Measurements from ENCODE around the gene BAG3. TPM values are rescaled to one million over a fixed set of nuclear protein-coding genes. Genes with fewer than 3 reads are reported as not detected.
A peak's percentile ranks its signal among the peaks of the same experiment; 100 is the strongest.
"Not testable (repeated sequence)": the region's sequence is repeated elsewhere in the genome, so short reads cannot be mapped to it uniquely, and the experiment has no call there.

The BAG3 gene
- 26.5 and 27.3 TPM in 2 replicates for total RNA-seq (2014; rRNA removed)
- polyA plus RNA-seq (2012), result 55.1 TPM

DNA sequence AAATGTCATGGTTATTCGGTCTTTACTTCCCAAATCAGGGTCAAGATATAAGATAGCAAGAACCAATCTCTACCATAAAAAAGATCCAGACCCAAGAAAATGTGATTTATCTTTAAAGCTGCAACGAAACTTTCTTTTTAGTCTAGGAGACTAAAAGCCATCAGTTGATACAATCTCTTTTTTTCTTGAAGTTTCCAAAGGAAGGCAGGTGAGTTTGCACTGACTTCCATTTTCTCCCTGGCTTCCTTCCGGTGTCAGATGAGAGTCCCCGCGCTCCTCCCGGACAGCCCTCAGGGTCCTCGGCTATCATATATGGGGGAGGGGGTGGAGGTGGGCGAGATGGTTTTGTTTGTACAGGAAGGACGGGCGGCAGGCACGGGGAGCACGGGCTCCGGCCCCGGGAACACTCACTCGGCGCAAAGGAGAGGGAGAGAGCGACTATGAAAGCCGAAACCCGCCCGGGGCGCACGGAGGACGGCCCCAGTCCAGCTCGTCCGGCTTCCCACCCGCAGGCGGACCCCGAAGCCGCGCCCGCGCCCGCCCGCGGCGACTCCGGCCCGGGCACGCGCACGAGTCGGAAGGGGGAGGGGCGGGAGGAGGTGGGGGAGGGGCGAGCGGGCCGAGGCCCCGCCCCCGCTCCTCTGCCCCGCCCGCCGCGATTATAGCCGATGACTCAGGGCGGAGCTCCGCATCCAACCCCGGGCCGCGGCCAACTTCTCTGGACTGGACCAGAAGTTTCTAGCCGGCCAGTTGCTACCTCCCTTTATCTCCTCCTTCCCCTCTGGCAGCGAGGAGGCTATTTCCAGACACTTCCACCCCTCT lies at the start of gene BAG3:
Gene BAG3, plus strand, starts transcription at position 689 of the 822 bp plus-strand sequence. CDS start 296 bp downstream, outside the sequence.
- peak; percentile 93 for DNase-seq (ENCODE audit: low read depth)

DNA sequence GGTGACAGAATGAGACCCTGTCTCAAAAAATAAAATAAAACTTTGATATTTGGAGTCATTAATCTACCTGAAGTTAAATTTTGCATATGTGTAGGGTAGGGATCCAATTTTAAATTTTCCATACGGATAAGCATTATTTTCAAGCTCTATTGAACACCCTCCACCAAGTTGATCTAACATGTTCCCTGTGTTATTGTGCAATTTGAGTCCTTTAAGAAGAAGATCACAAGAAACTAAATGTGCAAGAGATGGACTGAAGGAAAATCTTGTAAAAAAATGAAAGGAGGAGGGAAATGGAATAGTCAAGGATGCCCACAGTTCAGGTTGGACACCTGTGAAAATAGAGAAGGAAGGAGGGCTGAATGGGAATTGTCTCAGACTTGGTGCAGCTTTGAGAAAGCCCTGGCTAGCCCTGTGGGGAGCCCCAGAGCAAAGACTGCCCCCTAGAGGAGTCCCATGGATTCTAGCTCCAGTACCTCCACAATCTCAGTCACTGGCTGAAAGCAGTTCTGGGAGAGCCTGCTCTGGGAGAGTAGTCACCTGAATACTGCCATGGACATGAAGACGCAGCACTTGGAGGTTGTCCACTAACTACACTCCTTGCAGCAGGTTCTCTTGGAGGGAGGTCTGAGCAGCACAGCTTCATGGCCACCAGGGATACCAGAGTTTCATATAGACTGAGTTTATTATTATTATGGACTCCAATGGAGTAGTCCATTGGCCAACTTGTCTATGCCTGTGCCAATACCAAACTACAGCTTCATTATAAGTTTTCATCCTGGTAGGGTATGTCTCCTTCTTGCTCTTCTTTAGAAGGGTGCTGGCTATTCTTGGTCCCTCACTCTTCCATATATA lies 48.7 kb upstream of the BAG3 start:
- DNase-seq (ENCODE audit: low read depth), result no peak

DNA sequence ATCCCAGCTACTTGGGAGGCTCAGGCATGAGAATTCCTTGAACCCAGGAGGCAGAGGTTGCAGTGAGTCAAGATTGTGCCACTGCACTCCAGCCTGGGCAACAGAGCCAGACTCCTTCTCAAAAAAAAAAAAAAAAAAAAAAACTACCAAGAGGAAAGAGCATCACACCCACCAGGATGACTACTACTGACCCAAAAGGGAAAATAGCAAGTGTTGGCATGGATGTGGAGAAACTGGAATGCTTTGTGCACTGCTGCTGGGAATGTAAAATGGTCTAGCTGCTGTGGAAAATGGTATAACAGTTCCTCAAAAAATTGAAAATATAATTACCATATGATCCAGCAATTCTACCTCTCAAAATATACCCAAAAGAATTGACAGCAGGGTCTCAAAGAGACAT lies 46.7 kb upstream of the BAG3 start:
- no peak for DNase-seq (ENCODE audit: low read depth)

DNA sequence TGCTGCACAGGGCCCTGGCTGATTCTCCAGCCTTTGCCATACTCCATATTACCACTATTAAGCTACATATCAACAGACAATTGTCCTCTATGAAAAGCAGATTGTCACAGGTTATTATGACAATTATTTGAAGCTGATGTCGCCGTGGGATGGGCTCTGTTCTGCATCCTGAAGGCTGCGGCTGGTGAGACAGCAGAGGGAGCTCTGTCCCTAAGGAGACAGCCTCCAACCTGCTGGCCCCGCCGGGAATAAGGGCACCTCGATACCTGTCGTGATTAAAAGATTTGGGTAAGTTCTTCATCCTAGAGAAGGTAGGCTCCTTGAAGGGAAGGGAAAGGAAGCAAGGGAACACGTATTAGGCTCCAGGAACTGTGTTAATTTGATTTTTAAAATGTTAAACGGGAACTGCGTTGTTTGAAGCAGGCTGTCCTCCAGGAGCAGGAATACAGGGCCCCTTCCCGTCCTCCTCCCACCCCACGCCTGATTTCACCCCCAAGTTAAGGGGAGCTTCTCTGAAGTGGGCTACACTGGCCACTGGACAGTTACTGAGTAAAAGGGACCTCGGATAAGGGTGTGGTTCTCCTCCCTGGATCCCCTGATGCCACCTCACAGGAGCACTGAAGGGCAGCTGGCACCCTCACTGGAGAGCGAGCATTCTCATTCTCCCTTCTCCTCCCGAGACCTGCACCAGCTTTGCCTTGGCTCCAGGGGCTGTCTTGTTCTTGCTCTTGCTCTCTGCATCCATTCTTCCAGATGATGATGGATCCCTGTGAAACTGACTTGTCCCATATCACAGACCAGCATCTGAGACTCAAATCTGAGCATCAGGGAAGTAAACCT lies 42.6 kb upstream of the BAG3 start:
- DNase-seq (ENCODE audit: low read depth), result no peak

DNA sequence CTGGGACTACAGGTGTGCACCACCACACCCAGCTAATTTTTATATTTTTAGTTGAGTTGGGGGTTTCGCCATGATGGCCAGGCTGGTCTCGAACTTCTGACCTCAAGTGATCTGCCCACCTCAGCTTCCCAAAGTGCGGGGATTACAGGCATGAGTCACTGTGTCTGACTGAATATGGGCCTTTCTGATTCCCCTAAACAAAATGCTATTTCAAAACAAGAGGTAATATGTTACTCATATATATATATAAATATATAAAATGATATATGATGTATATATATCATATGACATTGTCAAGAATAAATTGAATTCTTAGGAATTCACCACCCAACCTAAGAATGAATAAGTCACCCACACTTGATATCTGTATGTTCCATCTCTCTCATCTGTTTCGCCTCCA lies 41.7 kb upstream of the BAG3 start:
- DNase-seq (ENCODE audit: low read depth), result no peak

DNA sequence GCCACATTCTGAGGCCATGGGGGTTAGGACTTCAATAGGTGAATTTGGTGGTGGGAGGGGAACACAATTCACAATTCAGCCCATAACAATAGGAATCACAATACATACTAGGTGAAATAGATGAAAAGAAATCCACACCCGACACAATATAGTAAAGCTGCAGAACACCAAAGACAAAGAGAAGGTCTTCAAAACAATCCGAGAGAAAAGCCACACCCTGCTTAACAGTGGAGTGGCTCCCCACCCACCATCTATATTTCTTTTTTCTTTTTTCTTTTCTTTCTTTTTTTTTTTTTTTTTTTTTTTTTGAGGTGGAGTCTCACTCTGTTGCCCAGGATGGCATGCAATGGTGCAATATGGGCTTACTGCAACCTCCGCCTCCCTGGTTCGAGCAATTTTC lies 39.7 kb upstream of the BAG3 start:
- no peak for DNase-seq (ENCODE audit: low read depth)

DNA sequence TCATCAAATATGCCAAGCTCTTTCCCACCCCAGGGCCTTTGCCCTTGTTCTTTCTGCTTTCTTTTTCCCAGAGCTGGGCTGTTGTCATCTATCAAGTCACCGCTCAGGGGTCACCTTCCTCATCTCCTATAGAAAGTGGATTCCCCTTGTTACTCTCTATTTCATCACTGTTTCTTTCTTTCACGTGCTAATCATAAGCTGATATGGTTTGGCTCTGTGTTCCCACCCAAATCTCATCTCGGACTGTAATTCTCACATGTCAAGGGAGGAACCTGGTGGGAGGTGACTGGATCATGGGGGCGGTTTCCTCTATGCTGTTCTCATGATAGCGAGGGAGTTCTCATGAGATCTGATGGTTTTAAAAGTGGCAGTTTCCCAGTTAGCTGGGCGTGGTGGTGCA lies 37.4 kb upstream of the BAG3 start:
- no peak for DNase-seq (ENCODE audit: low read depth)

DNA sequence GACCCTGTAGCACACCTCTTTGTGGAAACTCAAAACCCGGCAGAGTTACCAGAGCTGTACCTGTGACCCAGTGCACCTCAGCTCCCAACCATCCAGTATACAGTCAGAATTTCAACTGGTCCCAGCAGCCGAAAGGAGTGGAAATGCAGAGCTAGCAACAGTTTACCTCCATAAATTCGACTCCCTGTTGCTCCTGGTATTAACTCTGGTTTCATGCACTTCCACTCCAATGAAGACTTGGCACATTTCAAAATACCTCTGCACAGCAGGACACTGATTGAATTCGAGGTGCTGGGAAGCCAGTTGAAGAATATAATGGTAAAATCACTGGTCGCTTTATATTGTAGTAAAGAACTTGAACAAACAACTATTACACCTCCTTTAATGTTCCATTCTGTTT lies 36.5 kb upstream of the BAG3 start:
- no peak for DNase-seq (ENCODE audit: low read depth)

DNA sequence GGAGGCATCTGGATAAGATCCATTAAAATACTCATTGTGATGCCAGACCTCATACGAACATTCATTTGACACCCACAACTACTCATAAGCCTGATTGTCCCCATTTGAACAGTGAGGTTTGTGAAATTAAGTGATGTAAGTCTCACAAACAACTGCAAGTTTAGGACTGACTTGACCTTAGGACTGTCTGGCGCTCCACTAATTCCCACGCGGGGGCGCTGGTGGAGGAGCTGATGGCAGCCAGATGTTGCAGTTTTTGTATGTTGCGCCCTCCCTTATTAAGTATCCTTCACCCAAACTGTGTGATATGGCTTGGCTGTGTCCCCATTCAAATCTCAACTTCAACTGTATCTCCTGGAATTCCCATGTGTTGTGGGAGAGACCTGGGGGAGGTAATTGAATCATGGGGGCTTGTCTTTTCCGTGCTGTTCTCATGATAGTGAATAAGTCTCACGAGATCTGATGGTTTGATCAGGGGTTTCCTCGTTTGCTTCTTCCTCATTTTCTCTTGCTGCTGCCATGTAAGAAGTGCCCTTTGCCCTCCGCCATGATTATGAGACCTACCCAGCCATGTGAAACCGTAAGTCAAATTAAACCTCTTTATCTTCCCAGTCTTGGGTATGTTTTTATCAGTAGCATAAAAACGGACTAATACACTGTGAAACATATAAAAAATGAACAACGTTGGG lies 34.2 kb upstream of the BAG3 start:
- DNase-seq (ENCODE audit: low read depth), result no peak

DNA sequence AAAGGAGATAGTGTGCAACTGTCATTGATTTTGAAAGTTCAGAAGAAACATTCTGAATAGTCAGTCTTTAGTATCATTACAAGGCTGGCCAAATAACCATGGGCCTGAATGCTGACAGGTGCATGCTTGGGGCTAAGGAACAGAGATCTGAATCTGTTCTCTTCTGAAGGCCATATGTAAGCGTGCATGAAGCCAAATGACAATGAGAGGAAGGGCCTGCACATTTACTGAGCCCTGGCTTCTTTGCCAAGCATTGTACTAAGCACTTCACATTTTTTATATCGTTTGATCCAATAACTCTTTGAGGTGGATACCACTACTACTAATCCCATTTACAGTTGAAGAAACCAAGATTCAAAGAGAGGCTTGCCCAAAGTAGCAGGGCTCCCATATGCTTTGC lies 32.0 kb upstream of the BAG3 start:
- DNase-seq (ENCODE audit: low read depth), result no peak

DNA sequence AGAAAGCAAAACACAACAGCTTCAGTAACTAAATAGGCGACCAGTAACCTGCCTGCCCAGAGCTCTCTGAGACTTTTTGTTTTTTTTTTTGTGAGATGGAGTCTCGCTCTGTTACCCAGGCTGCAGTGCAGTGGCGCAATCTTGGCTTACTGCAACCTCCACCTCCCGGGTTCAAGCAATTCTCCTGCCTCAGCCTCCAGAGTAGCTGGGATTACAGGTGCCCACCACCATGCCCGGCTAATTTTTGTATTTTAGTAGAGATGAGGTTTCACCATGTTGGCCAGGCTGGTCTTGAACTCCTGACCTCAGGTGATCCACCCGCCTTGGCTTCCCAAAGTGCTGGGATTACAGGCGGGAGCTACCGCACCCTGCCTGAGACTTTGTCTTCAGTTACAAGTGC lies 31.4 kb upstream of the BAG3 start:
- DNase-seq (ENCODE audit: low read depth), result not testable (repeated sequence)

DNA sequence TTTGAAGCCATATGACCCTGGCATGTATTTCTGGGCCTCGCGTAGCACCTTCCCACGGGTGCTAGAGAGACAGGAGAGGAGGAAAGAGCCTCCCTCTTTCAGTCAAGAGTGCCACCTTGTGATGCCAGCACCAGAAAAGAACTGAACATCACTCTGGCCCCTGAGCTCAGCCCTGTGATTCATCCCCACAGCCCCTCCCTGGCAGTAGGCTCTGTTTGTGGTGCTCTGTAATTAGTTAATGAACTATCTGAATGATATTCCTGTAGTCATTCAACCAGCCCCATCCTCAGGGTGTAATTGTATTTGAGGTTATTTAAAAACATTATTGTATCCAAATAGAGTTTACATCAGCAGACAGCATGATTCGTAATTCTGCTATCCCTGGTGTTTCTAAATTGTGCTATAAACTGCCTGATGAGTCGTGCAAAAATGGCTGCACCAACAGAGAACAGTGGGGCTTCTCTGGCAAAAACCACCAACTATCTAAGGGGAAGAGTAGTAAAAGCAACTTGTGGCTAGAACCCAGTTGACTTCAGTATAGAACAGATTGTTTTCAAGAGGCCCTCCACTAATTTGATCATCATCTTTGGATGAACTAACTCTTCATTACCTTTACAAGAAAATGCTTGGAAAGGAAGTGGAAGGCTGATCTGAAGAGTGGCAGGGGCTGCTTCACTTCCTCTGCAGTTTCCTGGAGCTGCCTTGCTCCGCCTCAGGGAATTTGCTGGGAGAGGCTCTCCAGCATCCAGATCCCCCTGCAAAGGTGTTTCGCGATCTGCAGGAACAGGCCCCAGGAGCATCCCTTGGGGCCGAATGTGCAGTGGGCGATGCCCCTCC lies 30.7 kb upstream of the BAG3 start:
- peak; percentile 10 for DNase-seq (ENCODE audit: low read depth)

DNA sequence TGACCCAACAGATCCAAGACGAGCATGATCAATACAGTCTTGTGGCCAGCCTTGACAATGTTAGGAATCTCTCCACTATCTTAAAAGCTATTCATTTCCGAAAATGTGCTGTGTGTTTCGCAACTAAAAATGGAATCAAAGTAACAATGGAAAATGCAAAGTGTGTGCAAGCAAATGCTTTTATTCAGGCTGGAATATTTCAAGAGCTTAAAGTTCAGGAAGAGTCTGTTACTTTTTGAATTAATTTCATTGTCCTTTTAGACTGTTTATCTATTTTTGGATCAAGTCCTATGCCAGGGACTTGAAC lies 30.1 kb upstream of the BAG3 start:
- DNase-seq (ENCODE audit: low read depth), result no peak

DNA sequence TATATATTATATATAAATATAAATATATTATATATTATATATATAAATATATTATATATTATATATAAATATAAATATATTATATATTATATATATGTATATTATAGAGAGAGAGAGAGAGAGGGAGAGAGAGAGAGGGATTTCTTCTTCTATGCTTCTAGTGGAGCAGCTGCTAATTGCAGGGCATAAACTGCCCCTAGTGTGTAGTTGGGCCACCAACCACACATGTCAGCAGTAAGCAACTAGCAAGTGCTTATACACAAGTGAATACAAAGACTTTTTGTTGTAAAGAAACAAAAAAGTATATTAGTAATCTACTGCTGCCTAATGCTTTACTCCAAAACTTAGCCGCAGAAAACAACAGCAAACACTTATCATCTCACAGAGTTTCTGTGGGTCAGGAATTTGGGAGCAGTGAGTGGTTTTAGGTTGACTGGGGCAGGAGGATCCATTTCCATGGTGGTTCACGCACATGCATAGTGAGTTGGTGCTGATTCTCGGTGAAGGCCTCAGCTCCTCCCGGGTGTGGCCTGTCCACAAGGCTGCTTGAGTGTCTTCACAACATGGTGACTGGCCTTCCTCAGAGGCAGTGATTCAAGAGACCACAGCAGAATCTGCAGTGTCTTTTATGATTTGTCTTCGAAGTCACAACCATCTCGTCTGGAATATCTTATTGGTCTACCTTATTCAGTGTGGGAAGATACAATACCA lies 25.5 kb upstream of the BAG3 start:
- no peak for DNase-seq (ENCODE audit: low read depth)

DNA sequence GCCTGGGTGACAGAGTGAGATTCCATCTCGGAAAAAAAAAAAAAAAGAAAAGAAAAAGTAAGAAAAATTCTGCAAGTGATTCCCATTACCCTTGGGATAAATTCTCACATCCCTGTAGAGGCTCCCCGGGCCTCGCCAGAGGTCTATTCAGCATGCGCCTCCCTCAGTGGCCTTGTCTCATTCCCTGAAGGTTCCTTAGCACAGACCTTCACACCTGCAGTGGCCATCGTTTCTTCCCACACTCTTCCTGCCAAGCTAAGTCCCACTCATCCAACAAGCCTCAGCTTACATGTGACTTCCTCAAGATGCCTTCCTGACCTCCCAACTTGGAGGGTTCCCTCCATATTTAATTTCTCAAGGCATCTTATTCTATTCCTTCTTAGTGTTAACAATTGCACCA lies 20.9 kb upstream of the BAG3 start:
- no peak for DNase-seq (ENCODE audit: low read depth)

DNA sequence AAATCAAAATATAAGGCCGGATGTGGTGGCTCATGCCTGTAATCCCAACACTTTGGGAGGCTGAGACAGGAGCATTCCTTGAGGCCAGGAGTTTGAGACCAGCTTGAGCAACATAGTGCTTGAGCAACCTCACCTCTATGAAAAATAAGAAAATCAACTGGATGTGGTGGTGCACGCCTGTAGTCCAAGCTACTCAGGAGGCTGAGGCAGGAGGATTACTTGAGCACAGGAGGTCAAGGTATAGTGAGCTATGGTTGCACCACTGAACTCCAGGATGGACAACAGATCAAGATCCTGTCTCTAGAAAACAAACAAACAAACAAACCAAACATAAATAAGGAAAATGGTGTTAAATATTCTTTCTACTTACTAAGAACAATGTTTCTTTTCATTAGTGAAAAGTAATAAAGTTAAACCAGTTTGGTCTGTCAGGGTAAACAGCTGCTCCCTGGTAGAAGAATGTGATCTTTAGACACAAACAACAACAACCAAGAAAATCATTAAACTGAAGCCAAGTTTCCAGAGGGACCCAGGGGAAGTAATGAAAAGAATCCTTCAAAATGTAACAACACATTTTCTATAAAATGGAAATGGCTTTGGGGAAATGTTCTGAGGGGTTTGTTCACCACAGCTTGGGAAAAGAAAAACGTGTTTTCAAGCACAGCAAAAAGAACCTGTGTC lies 17.5 kb upstream of the BAG3 start:
- DNase-seq (ENCODE audit: low read depth), result no peak

DNA sequence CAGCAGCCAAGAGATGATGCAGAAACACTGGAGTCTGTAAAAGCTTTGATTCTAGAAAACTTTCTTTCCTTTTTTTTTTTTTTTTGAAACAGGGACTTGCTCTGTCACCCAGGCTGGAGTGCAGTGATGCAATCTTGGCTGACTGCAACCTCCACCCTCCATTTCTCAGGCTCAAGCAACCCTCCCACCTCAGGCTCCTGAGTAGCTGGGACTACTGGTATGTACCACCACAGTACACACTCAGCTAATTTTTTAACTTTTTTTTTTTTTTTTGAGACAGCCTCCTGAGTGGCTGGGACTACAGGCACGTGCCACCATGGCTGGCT lies 17.0 kb upstream of the BAG3 start:
- no peak for DNase-seq (ENCODE audit: low read depth)

DNA sequence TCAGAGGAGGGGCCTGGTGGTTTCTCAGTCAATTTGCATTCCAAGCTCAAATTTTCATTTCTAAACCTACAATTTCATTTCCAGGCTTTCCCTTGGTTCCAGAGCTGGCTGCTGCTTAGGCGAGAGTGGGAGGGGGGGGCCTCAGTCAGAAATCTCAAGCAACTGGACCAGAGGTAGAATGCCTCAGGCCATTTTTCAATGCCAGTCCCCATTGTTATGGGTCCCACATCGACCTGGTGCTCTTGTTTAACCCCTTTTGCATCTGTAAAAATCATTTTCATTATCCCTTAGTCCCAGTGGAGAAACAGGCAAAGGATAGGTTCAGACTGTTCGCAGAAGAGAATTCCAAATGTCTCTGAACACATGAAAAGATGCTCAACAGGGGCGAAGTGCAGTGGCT lies 13.5 kb upstream of the BAG3 start:
- no peak for DNase-seq (ENCODE audit: low read depth)

DNA sequence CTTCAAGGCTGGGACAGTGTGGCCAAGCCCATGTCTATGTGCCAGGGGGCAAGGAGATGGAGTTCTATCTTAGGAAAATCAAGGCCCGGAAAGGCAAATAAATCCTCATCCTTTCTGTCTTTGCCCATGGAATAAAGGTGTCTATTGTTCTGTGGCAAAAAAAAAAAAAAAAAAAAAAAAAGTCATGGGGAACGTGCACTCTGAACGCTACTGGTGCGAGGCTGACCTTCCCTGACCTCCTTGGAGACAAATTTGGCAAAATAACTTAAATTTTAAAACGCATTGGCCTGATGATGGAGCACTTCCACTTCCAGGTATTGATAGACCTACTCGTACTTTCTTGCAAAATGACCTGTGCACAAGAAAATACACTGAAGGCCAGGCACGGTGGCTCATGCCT lies 12.2 kb upstream of the BAG3 start:
- no peak for DNase-seq (ENCODE audit: low read depth)

All from LHCN-M2 (cell line).